GM19043 (cell line): ENCODE results near the gene EIF4G3.
"Not testable (repeated sequence)": the region's sequence is repeated elsewhere in the genome, so short reads cannot be mapped to it uniquely, and the experiment has no call there.

ENCODE experiments used
- ATAC-seq: cut with Tn5 transposase; IDR thresholded peaks from one replicate; pipeline ENCODE4 v1.9.1; 2021; ENCODE audit warnings: low read depth; ENCODE audit not compliant: unreplicated experiment

EIF4G3 gene

GRCh38 chr1:21188235-21188634 lies 11.5 kb upstream of the EIF4G3 start:
- ATAC-seq, result no peak

- ATAC-seq, result no peak
These were observed 8.6 kb upstream of the EIF4G3 start for GRCh38 chr1:21185221-21185731.

- no peak for ATAC-seq
These were observed 7.6 kb upstream of the EIF4G3 start for GRCh38 chr1:21184276-21184675.

GRCh38 chr1:21182181-21182731 lies 5.6 kb upstream of the EIF4G3 start:
- no peak for ATAC-seq

- ATAC-seq, result not testable (repeated sequence)
These were observed 1.6 kb upstream of the EIF4G3 start for GRCh38 chr1:21178271-21178670.

GRCh38 chr1:21175670-21176581 lies 771 bp downstream of the EIF4G3 start:
- ATAC-seq, result no peak

DNA sequence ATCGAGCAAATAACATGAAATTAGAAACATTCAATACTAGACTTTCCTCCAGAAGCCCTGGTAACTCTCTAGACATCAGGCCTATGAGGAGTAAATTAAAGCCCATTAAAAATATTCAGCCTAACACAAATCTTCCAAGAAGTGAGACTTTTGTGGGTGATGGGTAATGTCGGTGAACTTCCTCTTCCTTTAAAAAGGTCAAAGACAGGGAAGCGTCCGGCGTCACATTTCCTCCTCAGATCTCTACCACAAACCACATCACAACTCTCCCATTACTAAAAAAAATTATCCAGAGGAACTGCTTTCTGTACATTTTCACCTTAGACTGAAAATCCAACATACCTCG lies 1.4 kb downstream of the EIF4G3 start:
- ATAC-seq, result no peak

DNA sequence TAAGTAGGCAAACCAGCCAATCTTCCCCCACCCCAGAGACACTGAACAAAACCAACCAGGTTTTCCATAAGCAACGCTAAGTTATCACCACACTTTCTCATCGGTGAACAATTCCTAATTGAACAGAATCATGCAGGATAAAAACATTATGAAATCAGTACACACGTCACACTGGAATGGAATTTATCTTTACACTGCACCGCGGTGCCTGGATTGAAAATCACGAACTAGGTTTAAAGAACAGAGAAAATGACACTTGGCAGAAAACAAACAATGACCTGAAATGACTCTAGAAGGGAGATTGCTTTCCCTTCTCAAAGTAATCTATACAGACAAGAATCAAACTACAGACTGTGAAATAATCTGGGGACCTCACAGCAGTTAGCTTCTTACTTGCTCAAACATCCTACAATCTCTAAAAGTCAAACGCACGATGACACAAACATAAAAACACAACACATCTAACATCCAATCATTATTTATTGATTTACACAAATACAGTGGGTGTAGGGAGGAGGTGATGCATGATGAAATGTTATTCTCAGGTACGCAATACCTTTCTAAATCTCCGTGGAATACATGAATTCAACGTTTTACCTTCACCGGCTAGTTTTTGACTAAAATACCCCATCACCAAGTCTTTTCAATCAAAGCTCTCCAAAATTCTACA lies 1.9 kb downstream of the EIF4G3 start:
- ATAC-seq, result no peak

DNA sequence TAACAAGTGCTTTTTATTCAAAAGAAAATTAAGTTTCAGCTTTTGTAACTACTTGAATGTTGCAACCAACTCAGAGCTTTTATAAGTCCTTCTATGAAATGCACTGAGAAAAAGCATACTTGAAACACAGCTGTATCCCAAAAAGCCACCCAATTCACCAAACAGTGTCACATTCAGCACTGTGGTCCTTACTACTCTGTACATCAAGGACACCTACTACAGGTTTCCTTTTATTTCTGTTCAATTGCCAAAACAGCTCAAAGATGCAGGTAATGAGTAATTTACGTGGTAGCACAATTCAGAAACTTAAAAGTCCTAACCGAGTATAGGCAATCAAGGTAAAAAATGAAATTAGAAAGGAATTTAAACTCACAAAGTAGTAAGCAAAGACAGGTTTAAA lies 2.5 kb downstream of the EIF4G3 start:
- no peak for ATAC-seq

GRCh38 chr1:21173096-21173495 lies 3.6 kb downstream of the EIF4G3 start:
- not testable (repeated sequence) for ATAC-seq

GRCh38 chr1:21170837-21171236 lies 5.9 kb downstream of the EIF4G3 start:
- ATAC-seq, result not testable (repeated sequence)

DNA sequence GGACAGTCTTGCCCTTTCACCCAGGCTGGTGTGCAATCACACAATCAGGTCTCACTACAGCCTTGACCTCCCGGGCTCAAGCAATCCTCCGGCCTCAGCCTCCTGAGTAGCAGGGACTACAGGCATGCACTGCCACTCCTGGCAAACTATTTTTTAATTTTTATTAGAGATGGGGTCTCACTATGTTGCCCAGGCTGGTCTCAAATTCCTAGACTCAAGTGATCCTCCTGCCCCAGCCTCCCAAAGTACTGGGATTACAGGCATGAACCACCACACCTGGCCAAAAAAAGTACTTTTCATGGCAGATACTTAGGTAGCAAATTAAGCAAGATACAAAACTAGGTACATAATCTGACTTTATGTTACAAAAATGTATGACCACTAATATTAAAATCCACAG lies 8.3 kb downstream of the EIF4G3 start:
- no peak for ATAC-seq

- ATAC-seq, result no peak
These were observed 11.1 kb downstream of the EIF4G3 start for GRCh38 chr1:21165646-21166045.

GRCh38 chr1:21165076-21165475 lies 11.6 kb downstream of the EIF4G3 start:
- ATAC-seq, result no peak

DNA sequence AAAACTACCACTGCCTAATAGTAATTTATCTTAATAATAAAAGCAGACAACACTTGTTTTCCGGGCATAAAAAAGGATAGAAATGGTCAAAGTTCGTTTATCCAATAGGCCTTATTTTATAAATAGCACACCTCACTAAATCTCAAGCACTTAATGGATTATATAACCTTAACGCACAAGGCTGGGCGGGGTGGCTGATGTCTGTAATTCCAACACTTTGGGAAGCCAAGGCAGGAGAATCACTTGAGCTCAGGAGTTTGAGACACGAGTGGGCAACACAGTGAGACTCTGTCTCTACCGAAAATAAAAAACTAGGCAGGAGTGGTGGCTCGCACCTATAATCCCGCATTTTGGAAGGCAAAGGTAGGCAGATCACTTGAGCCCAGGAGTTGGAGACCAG lies 12.4 kb downstream of the EIF4G3 start:
- ATAC-seq, result no peak

DNA sequence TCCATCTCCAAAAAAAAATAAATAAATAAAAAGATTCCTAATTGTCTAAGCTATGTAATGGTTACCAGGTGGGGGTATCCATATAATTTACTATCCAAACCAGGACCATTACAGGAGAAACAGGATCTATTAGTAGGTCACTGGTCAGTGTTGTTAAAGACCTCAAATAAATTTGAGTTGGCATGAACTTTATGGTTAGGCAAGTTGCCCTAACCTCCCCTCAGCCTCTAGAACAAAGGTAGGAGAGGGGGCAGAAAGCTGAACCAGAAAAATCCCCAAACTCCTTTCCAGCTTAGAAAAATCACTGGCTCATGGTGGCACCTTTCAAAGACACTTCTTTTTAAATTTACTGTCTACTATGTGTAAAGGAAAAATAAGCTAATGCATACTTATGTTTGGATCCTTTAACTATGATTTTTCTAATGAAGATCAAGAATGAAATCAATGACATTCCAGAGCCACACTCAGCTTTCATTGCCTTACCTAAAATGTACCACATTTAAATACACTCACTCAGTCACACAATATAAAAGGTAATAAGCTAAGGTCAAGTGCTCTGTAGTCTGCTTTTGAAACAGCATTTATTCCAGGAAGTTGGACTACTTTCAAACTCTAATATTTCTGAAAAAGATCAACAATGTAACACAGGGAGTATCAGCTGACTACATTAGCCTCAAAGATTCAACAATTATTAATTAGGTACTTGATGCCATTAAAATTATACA lies 13.8 kb downstream of the EIF4G3 start:
- ATAC-seq, result no peak

DNA sequence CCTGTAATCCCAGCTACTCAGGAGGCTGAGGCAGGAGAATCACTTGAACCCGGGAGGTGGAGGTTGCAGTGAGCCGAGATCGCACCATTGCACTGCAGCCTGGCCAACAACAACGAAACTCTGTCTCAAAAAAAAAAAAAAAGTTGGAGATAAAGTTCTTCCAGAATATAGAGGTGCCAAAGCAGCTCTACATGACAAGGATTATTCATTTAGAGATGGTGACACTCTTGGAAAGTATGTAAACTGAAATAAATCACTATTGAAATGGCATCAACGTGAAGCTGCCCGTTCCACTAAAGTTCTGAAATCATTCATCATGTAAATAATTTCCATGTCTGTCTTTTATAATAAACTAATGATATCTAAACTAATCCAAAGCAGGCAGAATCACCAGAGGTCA lies 14.9 kb downstream of the EIF4G3 start:
- no peak for ATAC-seq

DNA sequence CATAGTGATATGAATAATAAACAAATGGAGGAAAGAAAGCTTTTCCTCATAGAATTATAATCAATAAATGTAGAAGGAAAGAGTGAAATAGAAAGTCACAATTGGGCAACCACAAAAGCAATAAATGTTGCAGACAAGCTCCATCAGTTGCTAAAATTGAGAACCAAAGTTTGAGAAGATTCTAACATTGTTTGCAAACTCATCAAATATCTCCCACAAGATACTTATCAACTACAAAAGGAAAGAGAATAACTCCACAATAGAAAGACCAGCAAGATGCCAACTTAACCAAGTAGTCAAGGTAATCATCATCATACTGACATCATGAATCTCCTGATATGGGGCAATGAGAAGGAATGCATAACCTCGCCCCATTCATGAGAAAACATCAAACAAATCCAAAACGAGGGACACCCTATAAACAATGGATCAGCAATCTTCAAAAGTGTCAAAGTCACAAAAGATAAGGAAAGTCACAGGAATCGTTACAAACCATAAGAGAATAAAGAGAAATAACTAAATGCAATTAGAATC lies 16.4 kb downstream of the EIF4G3 start:
- ATAC-seq, result no peak

GRCh38 chr1:21157868-21158267 lies 18.8 kb downstream of the EIF4G3 start:
- ATAC-seq, result no peak

GRCh38 chr1:21157054-21157453 lies 19.6 kb downstream of the EIF4G3 start:
- no peak for ATAC-seq

DNA sequence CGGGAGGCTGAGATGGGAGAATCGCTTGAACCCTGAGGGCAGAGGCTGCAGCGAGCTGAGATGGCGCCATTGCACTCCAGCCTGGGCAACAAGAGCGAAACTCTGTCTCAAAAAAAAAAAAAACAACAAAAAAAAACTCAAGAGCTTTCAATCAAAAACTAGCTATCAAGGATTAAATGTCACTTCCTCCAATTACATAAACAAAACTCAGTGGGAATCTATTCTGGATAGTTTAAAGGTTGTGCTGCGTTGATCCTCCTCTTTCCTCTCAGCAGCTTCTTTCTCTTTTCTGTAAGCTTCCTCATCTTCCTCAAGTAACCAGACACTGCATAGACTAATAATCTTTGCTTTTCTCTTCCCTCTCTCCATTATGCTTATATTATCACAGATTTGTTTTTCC lies 20.7 kb downstream of the EIF4G3 start:
- ATAC-seq, result no peak
